Nephron (organoid): ENCODE data around the gene PPM1H.

Experiments
- H3K27ac Mint-ChIP-seq, 3 experiments: 2 replicates each; pipeline ENCODE4 v1.8.0; 2020; ENCODE audit warnings: mixed read lengths in 3 of 3, mild to moderate bottlenecking in 2 of 3, moderate library complexity in 1 of 3
- H3K27me3 Mint-ChIP-seq: 2 replicates; pipeline ENCODE4 v1.8.0; 2021; ENCODE audit warnings: low read depth, mild to moderate bottlenecking, moderate library complexity, mixed read lengths
- H3K36me3 Mint-ChIP-seq: 2 replicates; pipeline ENCODE4 v1.8.0; 2020; ENCODE audit warnings: low read depth, mixed read lengths
- H3K4me1 Mint-ChIP-seq: 2 replicates; pipeline ENCODE4 v1.8.0; 2020; ENCODE audit warnings: mixed read lengths
- H3K4me3 Mint-ChIP-seq, 3 experiments: 2 replicates each; pipeline ENCODE4 v1.8.0; 2020; ENCODE audit warnings: mild to moderate bottlenecking in 3 of 3, mixed read lengths in 3 of 3, moderate library complexity in 2 of 3
- H3K9me3 Mint-ChIP-seq: 2 replicates; pipeline ENCODE4 v1.8.0; 2020; ENCODE audit warnings: mixed read lengths
- CTCF ChIP-seq, 3 experiments: fragments of 200-600 bp; sonication (generic); IDR thresholded peaks; one replicate each; pipeline ENCODE4 v1.5.0; 2021; ENCODE audit warnings: antibody characterized with exemption in 3 of 3; ENCODE audit not compliant: unreplicated experiment in 3 of 3

PPM1H gene

DNA sequence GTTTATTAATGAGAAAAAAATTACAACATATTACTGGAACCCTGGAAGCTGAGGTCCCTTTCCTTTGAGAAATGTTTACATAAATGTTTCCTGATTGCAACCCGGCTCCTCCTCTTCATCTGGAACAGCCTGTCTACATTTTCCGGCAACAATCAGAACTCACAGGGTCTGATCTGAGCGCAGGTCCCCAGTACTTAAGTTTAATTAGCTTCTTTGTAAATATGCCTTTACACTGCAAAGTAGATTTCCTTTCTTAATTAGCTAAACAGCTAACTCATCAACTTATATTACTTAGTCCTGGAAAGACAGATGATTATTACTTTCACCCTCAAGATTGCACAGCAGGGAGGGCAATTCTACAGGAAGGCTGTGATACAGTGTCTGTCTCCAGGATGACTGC, 255.3 kb downstream of the PPM1H start:
- Mint-ChIP-seq H3K36me3 (peaks cover 7% of the 10 kb centered on the region), H3K27ac (peak overlapping the region; percentile 30 to 64 (median 33)), H3K9me3 (no peaks in the 10 kb centered on the region), H3K4me1 (peaks cover 22% of the 10 kb centered on the region), H3K4me3 (no peak overlapping the region), H3K27me3 (no peaks in the 10 kb centered on the region)
- TF ChIP-seq CTCF (IDR thresholded peaks at IDR 0.05; ENCODE audit: unreplicated experiment in 3 of 3), result no peak

- H3K4me1 Mint-ChIP-seq, result peaks cover 5% of the 10 kb centered on the region
- H3K36me3 Mint-ChIP-seq, result peaks cover 12% of the 10 kb centered on the region
- no peak overlapping the region for H3K27ac Mint-ChIP-seq
- no peak overlapping the region for H3K4me3 Mint-ChIP-seq
- TF ChIP-seq CTCF (IDR thresholded peaks at IDR 0.05; ENCODE audit: unreplicated experiment in 3 of 3), result no peak
- no peaks in the 10 kb centered on the region for H3K9me3 Mint-ChIP-seq
- no peaks in the 10 kb centered on the region for H3K27me3 Mint-ChIP-seq
Measured at GRCh38 chr12:62677355-62677754, 257.6 kb downstream of the PPM1H start.

DNA sequence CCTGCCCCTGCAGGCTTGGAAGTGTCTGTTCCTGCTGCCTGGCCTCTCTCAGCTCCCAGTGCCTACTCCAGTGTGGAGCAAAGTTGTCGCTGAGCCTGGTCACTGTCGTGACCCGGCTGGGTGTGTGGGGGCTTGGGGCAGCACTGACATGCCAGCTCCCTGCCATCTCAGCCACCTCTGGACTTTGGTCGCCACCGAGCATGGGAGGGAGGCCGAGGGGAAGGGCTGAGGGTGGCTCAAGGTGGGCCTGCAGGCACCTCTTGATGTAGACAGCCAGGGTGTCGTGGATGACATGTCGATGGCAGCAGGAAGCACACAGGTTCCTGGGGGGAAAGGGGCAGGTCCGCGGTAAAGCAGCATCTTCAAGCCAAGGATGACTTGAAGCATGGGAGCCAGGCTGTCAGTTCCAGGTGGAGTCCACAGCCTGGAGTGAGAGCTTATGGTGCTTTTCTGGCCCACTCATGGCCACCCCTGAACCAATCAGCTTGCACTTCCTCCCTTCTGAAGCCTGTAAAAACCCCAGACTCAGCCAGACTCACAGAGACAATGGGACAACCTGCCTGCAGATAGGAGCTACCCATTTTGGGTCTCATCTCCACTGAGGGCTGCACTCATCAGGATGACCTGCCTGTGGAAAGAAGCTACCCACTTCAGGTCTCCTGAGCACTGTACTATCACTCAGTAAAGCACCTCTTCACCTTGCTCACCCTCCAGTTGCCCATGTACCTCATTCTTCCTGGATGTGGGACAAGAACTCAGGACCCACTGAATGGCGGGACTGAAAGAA, 258.2 kb downstream of the PPM1H start:
- Mint-ChIP-seq H3K4me1 (peaks cover 4% of the 10 kb centered on the region), H3K9me3 (no peaks in the 10 kb centered on the region), H3K4me3 (no peak overlapping the region), H3K36me3 (peaks cover 12% of the 10 kb centered on the region), H3K27ac (no peak overlapping the region), H3K27me3 (no peaks in the 10 kb centered on the region)
- no peak for TF ChIP-seq CTCF (IDR thresholded peaks at IDR 0.05; ENCODE audit: unreplicated experiment in 3 of 3)

DNA sequence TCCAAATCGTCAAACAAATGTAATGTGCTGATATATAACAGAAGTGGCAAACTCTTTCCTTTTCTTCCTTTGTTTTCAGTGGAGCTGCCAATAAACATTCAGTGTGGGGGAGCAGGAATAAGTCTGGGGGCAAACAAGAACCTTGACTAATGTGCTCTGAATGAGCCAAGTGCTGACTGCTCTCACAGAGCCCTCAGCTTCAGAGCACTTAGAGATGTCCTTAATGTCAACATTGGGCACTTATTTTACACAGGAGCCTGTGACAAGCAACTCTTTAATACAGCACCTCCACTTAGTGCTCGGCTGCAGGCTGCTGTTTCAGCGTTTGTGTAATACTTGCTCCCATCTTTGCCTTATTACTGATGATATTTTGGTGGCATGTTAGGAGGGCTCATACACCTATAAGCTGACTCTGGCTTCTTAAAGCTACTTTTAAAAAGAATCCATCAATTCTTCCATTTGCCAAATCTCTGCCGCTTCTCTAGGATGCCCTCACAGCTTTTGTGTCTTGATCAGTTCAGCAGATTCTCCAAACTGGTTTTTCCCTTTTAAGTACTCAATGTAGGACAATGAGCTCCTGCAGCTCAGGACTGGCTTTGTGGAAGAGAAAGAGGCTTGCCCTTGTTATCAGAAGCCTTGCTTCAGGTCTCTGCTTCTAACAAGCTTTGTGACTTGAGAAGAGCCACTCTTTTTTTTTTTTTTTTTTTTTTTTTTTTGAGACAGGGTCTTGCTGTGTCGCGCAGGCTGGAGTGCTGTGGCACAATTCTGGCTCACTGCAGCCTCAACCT, 261.7 kb downstream of the PPM1H start:
- Mint-ChIP-seq H3K27me3 (no peaks in the 10 kb centered on the region), H3K4me3 (no peak overlapping the region), H3K36me3 (peaks cover 12% of the 10 kb centered on the region), H3K27ac (no peak overlapping the region), H3K9me3 (no peaks in the 10 kb centered on the region), H3K4me1 (no peaks in the 10 kb centered on the region)
- no peak for TF ChIP-seq CTCF (IDR thresholded peaks at IDR 0.05; ENCODE audit: unreplicated experiment in 3 of 3)

GRCh38 chr12:62670986-62671720, 263.8 kb downstream of the PPM1H start:
- TF ChIP-seq CTCF (IDR thresholded peaks at IDR 0.05; ENCODE audit: unreplicated experiment in 3 of 3), result no peak
- Mint-ChIP-seq H3K36me3 (peaks cover 21% of the 10 kb centered on the region), H3K27me3 (no peaks in the 10 kb centered on the region), H3K4me3 (no peak overlapping the region), H3K4me1 (no peaks in the 10 kb centered on the region), H3K27ac (no peak overlapping the region), H3K9me3 (no peaks in the 10 kb centered on the region)
